GM19452 (cell line): ENCODE data around the gene NAT16.
"Not testable (repeated sequence)": the region's sequence is repeated elsewhere in the genome, so short reads cannot be mapped to it uniquely, and the experiment has no call there.

Experiments used
- ATAC-seq: cut with Tn5 transposase; IDR thresholded peaks from one replicate; pipeline ENCODE4 v1.9.1; 2021; ENCODE audit not compliant: unreplicated experiment

The NAT16 gene

DNA sequence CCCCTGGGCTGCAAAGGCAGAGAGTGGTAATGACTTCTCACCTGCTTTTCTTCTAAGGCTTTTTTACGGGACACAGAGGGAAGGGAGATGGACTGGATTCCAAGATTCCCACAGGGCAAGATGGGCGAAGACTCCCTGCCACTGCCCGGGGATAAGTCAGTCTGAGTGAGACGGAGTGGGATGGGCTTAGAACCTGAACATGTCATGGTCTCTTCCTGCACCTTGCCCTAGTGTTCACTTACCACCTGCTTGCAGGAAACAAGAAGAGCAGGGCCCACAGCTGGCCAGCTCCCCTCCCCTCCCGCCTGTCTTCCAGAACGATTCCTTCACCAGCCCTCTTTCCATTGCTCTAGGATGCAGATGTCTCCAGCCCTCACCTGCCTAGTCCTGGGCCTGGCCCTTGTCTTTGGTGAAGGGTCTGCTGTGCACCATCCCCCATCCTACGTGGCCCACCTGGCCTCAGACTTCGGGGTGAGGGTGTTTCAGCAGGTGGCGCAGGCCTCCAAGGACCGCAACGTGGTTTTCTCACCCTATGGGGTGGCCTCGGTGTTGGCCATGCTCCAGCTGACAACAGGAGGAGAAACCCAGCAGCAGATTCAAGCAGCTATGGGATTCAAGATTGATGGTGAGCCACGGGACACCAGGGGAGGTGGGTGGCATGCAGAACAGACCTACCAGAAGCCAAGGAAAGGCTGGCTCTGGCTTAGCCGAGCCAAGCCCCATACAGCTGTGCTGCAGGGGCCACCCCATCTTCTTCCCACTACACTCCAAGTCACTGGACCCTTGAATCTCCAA, 51.9 kb downstream of the NAT16 start:
- no peak for ATAC-seq

- no peak for ATAC-seq
Observed at GRCh38 chr7:101127460-101128039, 52.5 kb downstream of the NAT16 start.

- ATAC-seq = no peak
Observed at GRCh38 chr7:101126651-101127459, 53.2 kb downstream of the NAT16 start, which contains the start of gene SERPINE1. Gene SERPINE1, plus strand, starts transcription at chr7:101127104. Its CDS starts 1,290 bp downstream, at chr7:101128394.

GRCh38 chr7:101125989-101126650, 54.0 kb downstream of the NAT16 start:
- no peak for ATAC-seq

GRCh38 chr7:101124376-101125056, 55.6 kb downstream of the NAT16 start:
- no peak for ATAC-seq

DNA sequence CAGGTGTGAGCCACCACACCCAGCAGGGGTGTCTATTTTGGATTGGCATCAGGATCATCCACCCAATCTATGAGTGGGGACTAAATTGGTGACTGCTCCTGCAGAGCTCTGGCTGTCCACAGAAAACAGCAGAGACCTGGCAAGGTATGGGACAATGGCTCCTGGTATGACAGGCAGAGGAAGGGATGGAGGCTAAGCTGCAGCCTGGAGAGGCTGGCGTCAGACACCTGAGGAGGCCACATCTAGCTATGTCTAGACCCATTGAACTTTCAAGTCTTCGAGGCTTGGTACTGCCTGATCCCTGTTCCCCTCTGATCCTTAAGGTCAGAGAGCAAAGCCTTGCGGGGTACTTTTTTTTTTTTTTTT, 56.4 kb downstream of the NAT16 start:
- ATAC-seq = no peak

- no peak for ATAC-seq
Observed at GRCh38 chr7:101122933-101123702, 57.0 kb downstream of the NAT16 start.

- ATAC-seq = no peak
Observed at GRCh38 chr7:101121991-101122932, 57.8 kb downstream of the NAT16 start.

GRCh38 chr7:101121631-101121990, 58.5 kb downstream of the NAT16 start:
- not testable (repeated sequence) for ATAC-seq
